ENCODE data around the gene PTPRN2. TPM values are rescaled to one million over a fixed set of nuclear protein-coding genes. Genes with fewer than 3 reads are reported as not detected.

The PTPRN2 gene
- total RNA-seq, 1 experiment from 2014 or later, result 2.1 TPM

DNA sequence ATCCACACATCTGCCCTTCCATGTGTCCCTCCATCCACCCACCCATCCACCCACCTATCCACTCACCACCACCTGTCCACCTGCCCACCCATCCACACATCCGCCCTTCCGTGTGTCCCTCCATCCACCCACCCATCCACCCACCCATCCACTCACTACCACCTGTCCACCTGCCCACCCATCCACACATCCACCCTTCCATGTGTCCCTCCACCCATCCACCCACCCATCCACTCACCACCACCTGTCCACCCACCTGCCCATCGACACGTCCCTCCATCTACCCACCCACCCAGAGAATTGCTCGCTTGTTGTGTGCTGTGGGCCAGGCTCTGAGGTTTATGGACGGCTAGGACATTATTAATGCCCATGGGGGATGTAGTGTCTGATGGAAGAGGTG is 750.6 kb downstream of the PTPRN2 start:
- RAD21 ChIA-PET (ENCODE audit: low non-redundant PET in 1 of 2, low total read pairs in 2 of 2, uncharacterized antibody in 2 of 2, unreplicated experiment in 2 of 2), result no interaction called here
- H4K20me1 ChIP-seq (ENCODE audit: insufficient read depth), result no peaks in the 10 kb centered on the region
- CTCF ChIA-PET, result no interaction called here
- H3K4me3 ChIP-seq (replicated peaks in 1 of 2; ENCODE audit: low read depth in 1 of 2, low read length in 2 of 2), result no peak overlapping the region
- H3K79me2 ChIP-seq (ENCODE audit: insufficient read depth, low read length), result no peaks in the 10 kb centered on the region
- no peak overlapping the region for H2AFZ ChIP-seq (ENCODE audit: low read depth, low read length, poor library complexity, severe bottlenecking)
- TF ChIP-seq JUND (IDR thresholded peaks at IDR 0.05), result no peak
- TF ChIP-seq CBX3 (IDR thresholded peaks at IDR 0.05; ENCODE audit: low read depth), result no peak
- no peak for TF ChIP-seq POLR2AphosphoS5 (IDR thresholded peaks at IDR 0.05; ENCODE audit: low read depth, low read length)
- TF ChIP-seq, protein P1, sequence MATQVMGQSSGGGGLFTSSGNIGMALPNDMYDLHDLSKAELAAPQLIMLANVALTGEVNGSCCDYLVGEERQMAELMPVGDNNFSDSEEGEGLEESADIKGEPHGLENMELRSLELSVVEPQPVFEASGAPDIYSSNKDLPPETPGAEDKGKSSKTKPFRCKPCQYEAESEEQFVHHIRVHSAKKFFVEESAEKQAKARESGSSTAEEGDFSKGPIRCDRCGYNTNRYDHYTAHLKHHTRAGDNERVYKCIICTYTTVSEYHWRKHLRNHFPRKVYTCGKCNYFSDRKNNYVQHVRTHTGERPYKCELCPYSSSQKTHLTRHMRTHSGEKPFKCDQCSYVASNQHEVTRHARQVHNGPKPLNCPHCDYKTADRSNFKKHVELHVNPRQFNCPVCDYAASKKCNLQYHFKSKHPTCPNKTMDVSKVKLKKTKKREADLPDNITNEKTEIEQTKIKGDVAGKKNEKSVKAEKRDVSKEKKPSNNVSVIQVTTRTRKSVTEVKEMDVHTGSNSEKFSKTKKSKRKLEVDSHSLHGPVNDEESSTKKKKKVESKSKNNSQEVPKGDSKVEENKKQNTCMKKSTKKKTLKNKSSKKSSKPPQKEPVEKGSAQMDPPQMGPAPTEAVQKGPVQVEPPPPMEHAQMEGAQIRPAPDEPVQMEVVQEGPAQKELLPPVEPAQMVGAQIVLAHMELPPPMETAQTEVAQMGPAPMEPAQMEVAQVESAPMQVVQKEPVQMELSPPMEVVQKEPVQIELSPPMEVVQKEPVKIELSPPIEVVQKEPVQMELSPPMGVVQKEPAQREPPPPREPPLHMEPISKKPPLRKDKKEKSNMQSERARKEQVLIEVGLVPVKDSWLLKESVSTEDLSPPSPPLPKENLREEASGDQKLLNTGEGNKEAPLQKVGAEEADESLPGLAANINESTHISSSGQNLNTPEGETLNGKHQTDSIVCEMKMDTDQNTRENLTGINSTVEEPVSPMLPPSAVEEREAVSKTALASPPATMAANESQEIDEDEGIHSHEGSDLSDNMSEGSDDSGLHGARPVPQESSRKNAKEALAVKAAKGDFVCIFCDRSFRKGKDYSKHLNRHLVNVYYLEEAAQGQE (IDR thresholded peaks at IDR 0.05; ENCODE audit: low read depth), result no peak
- no peak for TF ChIP-seq YY1 (IDR thresholded peaks at IDR 0.05; ENCODE audit: extremely low read depth, insufficient replicate concordance, low read depth, low read length)
- no peak for TF ChIP-seq SP1 (IDR thresholded peaks at IDR 0.05; ENCODE audit: low read depth)
- no peak for TF ChIP-seq FOSL1 (IDR thresholded peaks at IDR 0.05; ENCODE audit: low read depth)
- TF ChIP-seq POLR2A (IDR thresholded peaks at IDR 0.05; ENCODE audit: borderline replicate concordance, extremely low read depth, insufficient read depth, insufficient read length), result no peak
- TF ChIP-seq ZNF274 (IDR thresholded peaks at IDR 0.05; ENCODE audit: low read depth, low read length), result no peak
- TF ChIP-seq SRF (IDR thresholded peaks at IDR 0.05; ENCODE audit: low read depth), result no peak
- no peak for TF ChIP-seq EZH2phosphoT487 (IDR thresholded peaks at IDR 0.05; ENCODE audit: borderline replicate concordance)
- TF ChIP-seq, protein P2, sequence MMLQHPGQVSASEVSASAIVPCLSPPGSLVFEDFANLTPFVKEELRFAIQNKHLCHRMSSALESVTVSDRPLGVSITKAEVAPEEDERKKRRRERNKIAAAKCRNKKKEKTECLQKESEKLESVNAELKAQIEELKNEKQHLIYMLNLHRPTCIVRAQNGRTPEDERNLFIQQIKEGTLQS (IDR thresholded peaks at IDR 0.05), result no peak
- no peak for TF ChIP-seq ZFX (IDR thresholded peaks at IDR 0.05)
- TF ChIP-seq CEBPB (IDR thresholded peaks at IDR 0.05; ENCODE audit: low read depth), result no peak
- POLR2A ChIA-PET, result no interaction called here
- DNase-seq (ENCODE audit: low read depth, low spot score) (no peak), ATAC-seq (no peak)
- H3K4me1 ChIP-seq (ENCODE audit: control insufficient read depth in 1 of 2, insufficient read depth in 2 of 2, low read length in 2 of 2), result no peaks in the 10 kb centered on the region
- H3K9ac ChIP-seq (ENCODE audit: low read length), result no peak overlapping the region
- peaks cover 0 to 12% of the 10 kb centered on the region in 2 experiments; a peak in 1 of 4 replicates for H3K9me3 ChIP-seq (ENCODE audit: control insufficient read depth in 1 of 2, insufficient read depth in 1 of 2, low read depth in 1 of 2, low read length in 2 of 2)
- intact Hi-C loops (cut with micrococcal nuclease), result no loop called here
- BruUV-seq (replicated peaks), result no TSS peak
- no peak overlapping the region for H3K27ac ChIP-seq (ENCODE audit: low read depth, low read length)
- H3K4me2 ChIP-seq (ENCODE audit: low read length), result no peak overlapping the region
- no peaks in the 10 kb centered on the region for H3K9me2 ChIP-seq (ENCODE audit: insufficient read depth)
- peaks cover 8% of the 10 kb centered on the region for H3K27me3 ChIP-seq (ENCODE audit: insufficient read depth, low read length)
- no peaks in the 10 kb centered on the region for H3K36me3 ChIP-seq (ENCODE audit: control insufficient read depth in 1 of 2, insufficient read depth in 2 of 2, low read length in 2 of 2)
